ENCODE measurements around the gene FBXW5. TPM values are rescaled to one million over a fixed set of nuclear protein-coding genes. Genes with fewer than 3 reads are reported as not detected.

FBXW5 gene
- total RNA-seq, 1 experiment from 2014 or later, result 152 TPM

- DNase-seq (ENCODE audit: low read depth), result no peak
- in situ Hi-C loops (cut with HindIII; ENCODE audit: low pct_unique_long_range_greater_than_20kb, low sequenced_read_pairs), result no loop called here
Measured at GRCh38 chr9:136942112-136942880, 2.2 kb downstream of the FBXW5 start.

DNA sequence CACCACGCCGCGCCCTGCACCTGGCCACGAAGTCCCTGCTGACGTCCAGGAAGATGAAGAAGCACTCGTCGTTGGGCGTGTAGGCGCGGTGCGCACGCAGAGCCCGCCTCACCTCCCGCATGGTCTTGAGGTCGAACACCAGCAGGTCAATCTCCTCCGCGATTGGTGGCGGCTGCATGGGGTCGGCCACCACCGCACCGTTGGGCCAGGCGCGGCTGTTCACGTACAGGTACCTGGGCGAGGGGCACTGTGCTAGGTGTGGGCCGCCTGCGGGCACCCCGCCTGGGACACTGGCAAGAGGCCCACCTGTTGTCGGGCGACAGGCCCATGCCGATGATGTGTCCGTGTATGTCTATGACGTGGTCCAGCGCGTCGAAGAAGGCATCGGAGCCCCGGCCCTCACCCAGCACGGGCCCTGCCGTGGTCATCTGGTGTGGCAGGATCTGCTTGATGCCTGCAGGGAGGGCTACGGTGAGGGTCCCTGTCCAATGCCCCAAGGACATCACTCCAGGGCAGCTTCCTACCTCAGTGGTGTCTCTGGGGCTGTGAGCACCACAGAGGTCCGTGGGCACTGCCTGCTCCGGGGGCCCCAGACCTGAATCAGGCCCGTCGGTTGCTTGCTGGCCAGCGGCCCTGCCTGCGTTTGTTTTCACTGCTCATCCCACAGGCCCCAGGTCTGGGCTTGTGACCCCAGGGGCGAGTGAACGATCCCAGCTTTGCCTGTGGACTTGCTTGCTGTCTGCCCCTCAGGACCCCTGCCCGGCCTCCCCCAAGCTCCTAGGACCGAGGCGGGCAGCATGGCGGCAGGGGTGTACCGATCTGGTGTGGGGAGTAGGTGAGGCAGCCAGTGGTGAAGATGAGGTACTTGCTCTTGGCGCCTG is 3.1 kb downstream of the FBXW5 start:
- in situ Hi-C loops (cut with HindIII; ENCODE audit: low pct_unique_long_range_greater_than_20kb, low sequenced_read_pairs), result no loop called here
- DNase-seq (ENCODE audit: low read depth), result no peak

GRCh38 chr9:136940526-136941230 is 3.9 kb downstream of the FBXW5 start:
- in situ Hi-C loops (cut with HindIII; ENCODE audit: low pct_unique_long_range_greater_than_20kb, low sequenced_read_pairs), result no loop called here
- no peak for DNase-seq (ENCODE audit: low read depth)

GRCh38 chr9:136939996-136940525 is 4.5 kb downstream of the FBXW5 start:
- in situ Hi-C loops (cut with HindIII; ENCODE audit: low pct_unique_long_range_greater_than_20kb, low sequenced_read_pairs), result no loop called here
- no peak for DNase-seq (ENCODE audit: low read depth)

- in situ Hi-C loops (cut with HindIII; ENCODE audit: low pct_unique_long_range_greater_than_20kb, low sequenced_read_pairs), result no loop called here
- no peak for DNase-seq (ENCODE audit: low read depth)
Measured at GRCh38 chr9:136939431-136939995, 5.0 kb downstream of the FBXW5 start.

DNA sequence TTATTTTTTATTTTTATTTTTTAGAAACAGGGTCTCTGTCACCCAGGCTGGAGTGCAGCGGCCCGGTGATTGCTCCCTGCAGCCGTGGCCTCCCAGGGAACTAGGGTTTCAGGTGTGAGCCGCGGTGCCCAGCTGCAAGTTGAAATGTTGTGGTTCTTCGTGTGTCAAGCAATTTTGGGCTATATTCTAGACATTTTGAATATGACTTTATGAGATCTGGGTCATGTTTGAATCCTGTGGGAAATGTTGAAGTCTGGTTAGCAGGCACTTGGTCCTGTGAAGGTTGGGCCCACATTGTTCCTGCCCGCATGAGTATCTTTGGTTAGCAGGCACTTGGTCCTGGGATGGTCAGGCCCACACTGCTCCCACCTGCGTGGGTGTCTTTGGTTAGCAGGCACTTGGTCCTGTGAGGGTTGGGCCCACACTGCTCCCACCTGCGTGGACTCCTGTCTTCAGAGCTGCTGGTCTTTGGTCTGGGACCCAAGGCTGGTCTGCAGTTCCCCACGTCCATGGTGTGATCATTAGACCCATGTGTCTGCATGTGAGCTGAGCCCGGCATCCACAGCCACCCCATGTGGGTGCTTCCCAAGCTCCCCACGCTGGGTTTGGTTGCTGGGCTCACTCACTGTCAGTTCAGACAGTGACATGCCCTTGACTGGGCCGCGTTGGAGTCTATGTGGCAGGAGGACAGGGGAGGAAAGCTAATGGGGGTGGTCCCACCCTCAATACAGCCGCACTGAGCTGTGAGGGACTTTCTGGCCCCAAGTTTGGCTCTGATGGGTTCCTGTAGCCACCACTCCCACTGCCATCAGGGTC is 7.1 kb downstream of the FBXW5 start:
- in situ Hi-C loops (cut with HindIII; ENCODE audit: low pct_unique_long_range_greater_than_20kb, low sequenced_read_pairs), result no loop called here
- DNase-seq (ENCODE audit: low read depth), result no peak

- no peak for DNase-seq (ENCODE audit: low read depth)
- in situ Hi-C loops (cut with HindIII; ENCODE audit: low pct_unique_long_range_greater_than_20kb, low sequenced_read_pairs), result no loop called here
Measured at GRCh38 chr9:136936645-136937170, 7.8 kb downstream of the FBXW5 start.

DNA sequence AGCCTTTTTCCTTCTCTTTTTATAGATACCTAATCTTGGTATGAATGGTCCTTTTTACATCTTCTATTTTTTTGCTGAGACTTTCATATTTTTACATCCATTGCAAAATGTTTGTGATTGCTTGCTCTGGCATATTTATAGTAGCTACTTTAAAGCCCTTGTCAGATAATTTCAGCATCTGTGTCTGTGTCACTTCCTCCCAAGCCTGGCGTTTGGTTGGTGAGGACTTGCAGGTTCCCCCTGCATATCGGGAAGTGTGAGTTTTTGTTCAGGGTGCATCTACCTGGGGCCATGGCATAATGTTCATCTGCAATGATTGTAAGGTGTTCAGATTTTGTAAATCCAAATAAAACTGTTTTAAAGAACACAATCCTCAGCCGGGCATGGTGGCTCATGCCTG is 8.9 kb downstream of the FBXW5 start:
- in situ Hi-C loops (cut with HindIII; ENCODE audit: low pct_unique_long_range_greater_than_20kb, low sequenced_read_pairs), result no loop called here

DNA sequence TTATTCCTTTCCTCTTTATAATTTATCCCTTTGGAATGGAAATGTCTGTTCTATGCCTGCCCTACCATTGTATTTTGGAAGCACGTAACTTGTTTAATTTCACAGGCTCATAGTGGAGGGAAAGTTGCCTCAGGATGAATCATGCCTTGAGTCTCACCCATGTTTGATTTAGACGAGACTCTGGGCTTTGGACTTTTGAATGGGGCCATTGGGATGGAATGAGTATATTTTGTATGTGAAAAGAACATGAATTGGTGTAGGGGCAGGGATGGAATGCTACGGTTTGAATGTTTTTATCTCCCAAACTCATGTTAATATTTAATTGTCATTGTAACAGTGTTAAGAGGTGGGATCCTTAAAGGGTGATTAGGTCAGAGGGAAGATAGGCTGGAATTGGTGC is 10.3 kb downstream of the FBXW5 start:
- no peak for DNase-seq (ENCODE audit: low read depth)
- in situ Hi-C loops (cut with HindIII; ENCODE audit: low pct_unique_long_range_greater_than_20kb, low sequenced_read_pairs), result no loop called here

More for the DNA sequence above, 8.9 kb downstream of the FBXW5 start:
- DNase-seq (ENCODE audit: low read depth), result no peak

DNA sequence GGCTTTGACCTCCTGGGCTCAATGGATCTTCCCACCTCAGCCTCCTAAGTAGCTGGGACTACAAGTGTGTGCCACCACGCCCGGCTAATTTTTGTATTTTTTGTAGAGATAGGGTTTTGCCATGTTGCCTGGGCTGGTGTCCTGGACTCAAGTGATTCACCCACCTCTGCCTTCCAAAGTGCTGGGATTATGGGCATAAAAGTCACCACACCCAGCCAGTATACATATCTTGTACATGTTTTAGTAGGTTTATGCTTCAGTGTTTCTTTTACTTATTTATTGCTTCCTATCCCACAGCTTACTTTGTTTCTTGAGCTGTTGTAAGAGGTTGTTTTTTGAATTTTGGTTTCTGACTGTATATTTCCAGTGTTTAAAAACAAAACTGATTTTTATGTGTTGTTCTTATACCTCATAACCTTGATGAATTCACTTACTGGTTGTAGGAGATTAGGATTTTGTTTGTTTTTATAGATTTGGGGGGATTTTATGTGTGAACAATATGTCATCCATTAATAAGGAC is 12.9 kb downstream of the FBXW5 start:
- in situ Hi-C loops (cut with HindIII; ENCODE audit: low pct_unique_long_range_greater_than_20kb, low sequenced_read_pairs), result no loop called here
- no peak for DNase-seq (ENCODE audit: low read depth)

DNA sequence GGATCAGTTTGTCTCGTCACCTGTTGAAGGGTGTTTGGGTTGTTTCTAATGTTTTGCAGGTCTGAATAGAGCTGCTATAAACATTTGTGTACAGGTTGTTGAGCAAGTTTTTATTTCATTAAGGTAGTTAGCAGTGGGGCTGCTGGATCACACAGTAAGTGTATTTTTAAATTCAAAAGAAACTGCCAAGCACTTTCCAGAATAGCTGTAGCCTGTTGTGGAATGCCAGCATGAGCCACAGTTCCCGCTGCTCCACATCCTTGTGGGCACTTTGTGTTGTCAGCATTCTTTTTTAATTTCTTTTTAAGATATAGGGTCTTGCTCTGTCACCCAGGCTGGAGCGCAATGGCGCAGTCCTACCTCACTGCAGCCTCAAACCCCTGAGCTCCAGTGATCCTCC is 14.5 kb downstream of the FBXW5 start:
- DNase-seq (ENCODE audit: low read depth), result no peak
- in situ Hi-C loops (cut with HindIII; ENCODE audit: low pct_unique_long_range_greater_than_20kb, low sequenced_read_pairs), result no loop called here

GRCh38 chr9:136928591-136928990 is 15.9 kb downstream of the FBXW5 start:
- DNase-seq (ENCODE audit: low read depth), result no peak
- in situ Hi-C loops (cut with HindIII; ENCODE audit: low pct_unique_long_range_greater_than_20kb, low sequenced_read_pairs), result no loop called here

GRCh38 chr9:136927343-136928271 is 16.9 kb downstream of the FBXW5 start:
- in situ Hi-C loops (cut with HindIII; ENCODE audit: low pct_unique_long_range_greater_than_20kb, low sequenced_read_pairs), result no loop called here
- DNase-seq (ENCODE audit: low read depth), result no peak

DNA sequence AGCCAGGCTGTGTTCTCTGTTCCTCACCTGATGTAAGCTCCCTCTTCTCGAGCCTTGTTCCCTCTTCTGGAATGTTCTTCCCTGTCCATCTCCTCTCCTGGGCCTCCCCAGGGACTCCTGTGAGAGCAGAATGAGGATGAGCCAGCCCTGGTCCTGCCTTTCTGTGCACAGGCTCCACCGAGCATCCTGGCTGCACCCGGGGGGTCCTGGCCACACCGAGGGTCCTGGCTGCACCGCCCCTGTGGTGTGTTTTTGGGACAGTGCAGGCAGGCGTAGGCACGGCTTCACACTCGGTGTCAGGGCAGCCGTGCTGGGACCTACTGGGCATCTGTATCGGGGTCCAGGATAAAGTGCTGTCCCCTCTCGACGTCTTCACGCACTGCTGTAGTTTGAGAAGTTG is 17.8 kb downstream of the FBXW5 start:
- DNase-seq (ENCODE audit: low read depth), result no peak
- in situ Hi-C loops (cut with HindIII; ENCODE audit: low pct_unique_long_range_greater_than_20kb, low sequenced_read_pairs), result no loop called here

DNA sequence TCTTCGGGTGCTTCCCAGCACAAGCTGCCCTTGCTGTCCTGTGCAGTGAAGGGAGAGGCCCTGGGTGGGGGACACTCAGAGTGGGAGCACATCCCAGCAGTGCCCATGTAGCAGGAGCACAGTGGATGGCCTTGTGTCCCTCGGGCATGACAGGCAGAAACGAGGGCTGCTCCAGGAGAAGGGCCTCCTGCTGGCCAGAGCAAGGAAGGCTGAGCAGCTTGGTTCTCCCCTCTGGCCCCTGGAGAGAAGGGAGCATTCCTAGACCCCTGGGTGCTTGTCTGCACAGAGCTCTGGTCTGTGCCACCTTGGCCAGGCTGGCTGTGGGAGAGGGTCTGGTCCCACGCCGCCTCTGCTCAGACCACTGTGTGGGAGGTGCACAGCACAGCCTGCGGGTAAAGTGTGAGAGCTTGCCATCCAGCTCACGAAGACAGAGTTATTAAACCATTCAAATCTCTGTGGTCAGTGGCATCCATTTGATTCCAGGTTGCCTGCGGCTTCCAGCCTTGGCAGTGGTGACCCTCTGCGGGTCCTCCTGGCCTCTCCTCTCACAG is 18.3 kb downstream of the FBXW5 start:
- in situ Hi-C loops (cut with HindIII; ENCODE audit: low pct_unique_long_range_greater_than_20kb, low sequenced_read_pairs), result no loop called here

More for the DNA sequence above, 18.3 kb downstream of the FBXW5 start:
- DNase-seq (ENCODE audit: low read depth), result no peak
